CD4-positive, alpha-beta T cell (primary cell): Measurements from ENCODE around the gene MCAM. TPM values are rescaled to one million over a fixed set of nuclear protein-coding genes. Genes with fewer than 3 reads are reported as not detected.

ENCODE experiments used
- ATAC-seq: fragments of 200-7000 bp; cut with Tn5 transposase; one replicate; pipeline ENCODE4 v1.10.0; 2022; ENCODE audit warnings: mild to moderate bottlenecking; ENCODE audit not compliant: poor library complexity
- CTCF ChIA-PET: fragments of 350-600 bp; sonication (Branson Sonifier 250); formaldehyde crosslinking; loops from one replicate; lab custom pipeline; 2021; ENCODE audit warnings: antibody characterized with exemption, inconsistent platforms; lab: Charles Lee
- POLR2A ChIA-PET: fragments of 350-600 bp; sonication (Branson Sonifier 250); formaldehyde crosslinking; loops from one replicate; lab custom pipeline; 2021; ENCODE audit warnings: antibody characterized with exemption, inconsistent platforms; lab: Charles Lee
- DNase-seq, 14 experiments: peaks; one replicate each; pipeline ENCODE4 v3.0.0-alpha.2; 2013 to 2020; ENCODE audit warnings: mixed read lengths in 2 of 14
- H3K27ac ChIP-seq, 2 donors: one replicate each; pipeline versions ENCODE4 v1.5.1 to v1.7.0; 2013; ENCODE audit warnings: low read length in 2 of 2, low read depth in 1 of 2, mild to moderate bottlenecking in 1 of 2
- H3K27me3 ChIP-seq, 2 experiments: 1 replicate in 1 of 2; 2 replicates in 1 of 2; pipeline versions ENCODE4 v1.6.1 to v1.7.0; 2013; ENCODE audit warnings: low read length in 2 of 2, control low read depth in 1 of 2, mild to moderate bottlenecking in 1 of 2, moderate library complexity in 1 of 2; ENCODE audit not compliant: insufficient read depth in 2 of 2, control insufficient read depth in 1 of 2
- H3K36me3 ChIP-seq: one replicate; pipeline ENCODE4 v1.6.1; 2013; ENCODE audit warnings: low read length, control low read depth; ENCODE audit not compliant: insufficient read depth
- H3K4me1 ChIP-seq: one replicate; pipeline ENCODE4 v1.6.1; 2013; ENCODE audit warnings: low read length, control low read depth; ENCODE audit not compliant: insufficient read depth
- H3K4me3 ChIP-seq: one replicate; pipeline ENCODE4 v1.5.1; 2013; ENCODE audit warnings: mild to moderate bottlenecking, low read length, moderate library complexity
- H3K9me3 ChIP-seq, 2 experiments: 1 replicate in 1 of 2; 2 replicates in 1 of 2; pipeline versions ENCODE4 v1.6.1 to v1.7.0; 2013; ENCODE audit warnings: low read length in 2 of 2, mild to moderate bottlenecking in 2 of 2, control low read depth in 1 of 2, moderate library complexity in 1 of 2; ENCODE audit not compliant: control insufficient read depth in 1 of 2, insufficient read depth in 1 of 2
- H3K27ac Mint-ChIP-seq: one replicate; pipeline ENCODE4 v1.8.0; 2020; ENCODE audit warnings: mixed read lengths
- H3K27me3 Mint-ChIP-seq: one replicate; pipeline ENCODE4 v1.8.0; 2021; ENCODE audit warnings: mixed read lengths
- H3K36me3 Mint-ChIP-seq: one replicate; pipeline ENCODE4 v1.8.0; 2021; ENCODE audit warnings: low read depth, mixed read lengths
- H3K4me1 Mint-ChIP-seq: one replicate; pipeline ENCODE4 v1.8.0; 2021; ENCODE audit warnings: low read depth, mixed read lengths
- H3K4me3 Mint-ChIP-seq: one replicate; pipeline ENCODE4 v1.8.0; 2020; ENCODE audit warnings: mild to moderate bottlenecking, mixed read lengths
- H3K9me3 Mint-ChIP-seq: one replicate; pipeline ENCODE4 v1.8.0; 2020; ENCODE audit warnings: mixed read lengths
- intact Hi-C, 2 experiments: fragments of 100-400 bp; cut with DNase I in 1 of 2; cut with micrococcal nuclease in 1 of 2; formaldehyde crosslinking; loops; one replicate each; pipeline versions ENCODE4 v1.15.1 to v1.9.0; 2023 to 2025; cut with DNase I, micrococcal nuclease
- total RNA-seq, 174 experiments: library from RNA in 2 of 174; stranded (reverse) in 2 of 174; gene quantifications; one replicate each; pipeline ENCODE4 v1.2.3 and lab custom pipeline; 2021 to 2026
- TF ChIP-seq, protein P1 (sequence below): fragments of 200-600 bp; IDR thresholded peaks from one replicate; pipeline ENCODE4 v1.8.0; 2022; ENCODE audit warnings: antibody characterized with exemption, mild to moderate bottlenecking

MCAM gene
- total RNA-seq, 2 experiments from 2014 or later, result 16.0 to 16.5 TPM

GRCh38 chr11:119322360-119322739 lies 5.4 kb upstream of the MCAM start:
- H3K27ac Mint-ChIP-seq, result no peak overlapping the region
- POLR2A ChIA-PET, result interaction anchor here (1.1 to 3.7 kb wide), 4 partner anchors 11 to 117 kb away, joined by 3 to 27 read pairs (median 12); partner anchors contain the start of gene CBL
- peak overlapping the region; percentile 0 for H3K4me3 Mint-ChIP-seq
- DNase-seq (peak in 1 of 14 experiments; percentile 8), ATAC-seq (no peak)
- peaks cover 29% of the 10 kb centered on the region for H3K4me1 Mint-ChIP-seq
- TF ChIP-seq, protein P1, sequence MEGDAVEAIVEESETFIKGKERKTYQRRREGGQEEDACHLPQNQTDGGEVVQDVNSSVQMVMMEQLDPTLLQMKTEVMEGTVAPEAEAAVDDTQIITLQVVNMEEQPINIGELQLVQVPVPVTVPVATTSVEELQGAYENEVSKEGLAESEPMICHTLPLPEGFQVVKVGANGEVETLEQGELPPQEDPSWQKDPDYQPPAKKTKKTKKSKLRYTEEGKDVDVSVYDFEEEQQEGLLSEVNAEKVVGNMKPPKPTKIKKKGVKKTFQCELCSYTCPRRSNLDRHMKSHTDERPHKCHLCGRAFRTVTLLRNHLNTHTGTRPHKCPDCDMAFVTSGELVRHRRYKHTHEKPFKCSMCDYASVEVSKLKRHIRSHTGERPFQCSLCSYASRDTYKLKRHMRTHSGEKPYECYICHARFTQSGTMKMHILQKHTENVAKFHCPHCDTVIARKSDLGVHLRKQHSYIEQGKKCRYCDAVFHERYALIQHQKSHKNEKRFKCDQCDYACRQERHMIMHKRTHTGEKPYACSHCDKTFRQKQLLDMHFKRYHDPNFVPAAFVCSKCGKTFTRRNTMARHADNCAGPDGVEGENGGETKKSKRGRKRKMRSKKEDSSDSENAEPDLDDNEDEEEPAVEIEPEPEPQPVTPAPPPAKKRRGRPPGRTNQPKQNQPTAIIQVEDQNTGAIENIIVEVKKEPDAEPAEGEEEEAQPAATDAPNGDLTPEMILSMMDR, result no peak
- CTCF ChIA-PET, result interaction anchor here (1.0 to 4.3 kb wide), 5 partner anchors 16 to 59 kb away, joined by 3 to 18 read pairs (median 4); partner anchors contain the start of gene USP2
- Histone ChIP-seq H3K36me3 (no peaks in the 10 kb centered on the region), H3K27ac (no peak overlapping the region), H3K4me1 (peaks cover 56% of the 10 kb centered on the region), H3K9me3 (no peaks in the 10 kb centered on the region), H3K4me3 (no peak overlapping the region), H3K27me3 (peaks cover 6 to 9% of the 10 kb centered on the region in 2 experiments)
- no peaks in the 10 kb centered on the region for H3K36me3 Mint-ChIP-seq
- no peaks in the 10 kb centered on the region for H3K9me3 Mint-ChIP-seq
- peaks cover 19% of the 10 kb centered on the region for H3K27me3 Mint-ChIP-seq
- intact Hi-C loops, result loop anchor here (2.0 to 5.0 kb wide), 3 partner anchors 40 to 126 kb away; no protein-coding TSS in a partner anchor

GRCh38 chr11:119320776-119321524 lies 4.0 kb upstream of the MCAM start:
- peak overlapping the region; percentile 74 for H3K4me3 ChIP-seq
- peak in 10 of 14 experiments; percentile 33 to 76 (median 52) for DNase-seq
- ChIA-PET POLR2A (interaction anchor here (1.0 to 3.7 kb wide), 9 partner anchors 10 to 253 kb away, joined by 3 to 27 read pairs (median 4); partner anchors contain the start of genes CBL and VPS11), CTCF (interaction anchor here (0.6 to 4.3 kb wide), 11 partner anchors 11 to 152 kb away, joined by 3 to 18 read pairs (median 3); partner anchors contain the start of genes CBL, NLRX1 and RNF26)
- peak overlapping the region; percentile 88 for H3K4me3 Mint-ChIP-seq
- no peaks in the 10 kb centered on the region for H3K36me3 ChIP-seq
- peaks cover 29% of the 10 kb centered on the region for H3K4me1 Mint-ChIP-seq
- peaks cover 23% of the 10 kb centered on the region for H3K27me3 Mint-ChIP-seq
- TF ChIP-seq, protein P1, result no peak
- H3K36me3 Mint-ChIP-seq, result no peaks in the 10 kb centered on the region
- H3K9me3 Mint-ChIP-seq, result no peaks in the 10 kb centered on the region
- H3K27me3 ChIP-seq, result peaks cover 17 to 18% of the 10 kb centered on the region in 2 experiments
- intact Hi-C loops, result loop anchor here (5.0 kb wide), 1 partner anchor 39 kb away; no protein-coding TSS in a partner anchor
- peak overlapping the region; percentile 85 for H3K27ac Mint-ChIP-seq
- ATAC-seq, result peak; percentile 66
- no peaks in the 10 kb centered on the region for H3K9me3 ChIP-seq
- H3K27ac ChIP-seq, result peak overlapping the region; percentile 18 to 21
- peaks cover 68% of the 10 kb centered on the region for H3K4me1 ChIP-seq

GRCh38 chr11:119320240-119320775 lies 3.4 kb upstream of the MCAM start:
- ATAC-seq, result no peak
- H3K9me3 Mint-ChIP-seq, result no peaks in the 10 kb centered on the region
- intact Hi-C loops, result loop anchor here (5.0 kb wide), 1 partner anchor 38 kb away; no protein-coding TSS in a partner anchor
- Histone ChIP-seq H3K36me3 (no peaks in the 10 kb centered on the region), H3K4me3 (peak overlapping the region; percentile 74), H3K4me1 (peaks cover 74% of the 10 kb centered on the region), H3K9me3 (no peaks in the 10 kb centered on the region), H3K27me3 (peaks cover 23 to 24% of the 10 kb centered on the region in 2 experiments), H3K27ac (no peak overlapping the region)
- DNase-seq, result peak in 1 of 14 experiments; percentile 42
- no peaks in the 10 kb centered on the region for H3K36me3 Mint-ChIP-seq
- TF ChIP-seq, protein P1, result no peak
- ChIA-PET CTCF (interaction anchor here (0.7 to 4.3 kb wide), 4 partner anchors 16 to 36 kb away, joined by 3 to 18 read pairs (median 5); no protein-coding TSS in a partner anchor), POLR2A (interaction anchor here (1.2 to 2.7 kb wide), 4 partner anchors 13 to 253 kb away, joined by 3 to 14 read pairs (median 8); partner anchors contain the start of gene VPS11)
- H3K27ac Mint-ChIP-seq, result no peak overlapping the region
- peak overlapping the region; percentile 91 for H3K4me3 Mint-ChIP-seq
- peaks cover 30% of the 10 kb centered on the region for H3K27me3 Mint-ChIP-seq
- peaks cover 29% of the 10 kb centered on the region for H3K4me1 Mint-ChIP-seq
